ENCODE measurements around the gene KAT8. TPM values are rescaled to one million over a fixed set of nuclear protein-coding genes. Genes with fewer than 3 reads are reported as not detected.

The KAT8 gene
- total and polyA plus RNA-seq, 10 of the 15 experiments (the other 5 are each of a cell fraction or from before 2014, with no cell fraction given): 5.5 to 55.8 (median 39.6) TPM

- TF ChIP-seq ZBTB40 (IDR thresholded peaks at IDR 0.05; ENCODE audit: borderline replicate concordance) (no peak), BCL11A (IDR thresholded peaks at IDR 0.05; ENCODE audit: low read depth, low read length) (no peak), NBN (IDR thresholded peaks at IDR 0.05) (0 out of 2 replicates have a peak, but pooled peaks have one; percentile 55), RELA (IDR thresholded peaks at IDR 0.05; ENCODE audit: borderline replicate concordance, partially characterized antibody) (peak; percentile 57), ESRRA (IDR thresholded peaks at IDR 0.05; ENCODE audit: low read length) (no peak), MEF2B (IDR thresholded peaks at IDR 0.05; ENCODE audit: partially characterized antibody, poor library complexity, severe bottlenecking) (no peak), MAX (IDR thresholded peaks at IDR 0.05; ENCODE audit: low read depth, low read length) (peak; percentile 82; the same call in 1 of the 2 replicates), IKZF1 (conservative IDR thresholded peaks at IDR 0.05) (peak; percentile 87), CTCF (IDR thresholded peaks at IDR 0.05 in 2 of 3, conservative IDR thresholded peaks at IDR 0.05 in 1 of 3; ENCODE audit: control insufficient read depth in 2 of 3, extremely low read depth in 1 of 3, insufficient read depth in 1 of 3, low read depth in 3 of 3, low read length in 3 of 3) (peak; percentile 87 to 97 (median 95)), STAT1 (conservative IDR thresholded peaks at IDR 0.05) (peak; percentile 83; the same call in 1 of the 2 replicates), KDM1A (IDR thresholded peaks at IDR 0.05; ENCODE audit: borderline replicate concordance) (no peak), SP1 (IDR thresholded peaks at IDR 0.05; ENCODE audit: low read depth, low read length) (no peak), TCF3 (IDR thresholded peaks at IDR 0.05; ENCODE audit: borderline replicate concordance, insufficient read depth, low read depth, low read length) (0 out of 2 replicates have a peak, but pooled peaks have one; percentile 52), RELB (IDR thresholded peaks at IDR 0.05; ENCODE audit: low read depth) (peak; percentile 11; the same call in 1 of the 2 replicates), RBBP5 (conservative IDR thresholded peaks at IDR 0.05) (no peak), MTA2 (IDR thresholded peaks at IDR 0.05; ENCODE audit: low read depth) (no peak), ELK1 (IDR thresholded peaks at IDR 0.05; ENCODE audit: low read depth, low read length) (0 out of 2 replicates have a peak, but pooled peaks have one; percentile 21), FOXM1 (IDR thresholded peaks at IDR 0.05; ENCODE audit: low read depth, low read length) (no peak)
These were observed 24.9 kb downstream of the KAT8 start (continued) for GRCh38 chr16:31142109-31143010.

All from GM12878 (cell line).